ENCODE data around the gene MAFF. TPM values are rescaled to one million over a fixed set of nuclear protein-coding genes. Genes with fewer than 3 reads are reported as not detected.

Gene MAFF
- total and polyA plus RNA-seq, 9 of the 15 experiments (the other 6 are each of a cell fraction or from before 2014, with no cell fraction given), result 0.51 to 8.0 (median 5.4) TPM

DNA sequence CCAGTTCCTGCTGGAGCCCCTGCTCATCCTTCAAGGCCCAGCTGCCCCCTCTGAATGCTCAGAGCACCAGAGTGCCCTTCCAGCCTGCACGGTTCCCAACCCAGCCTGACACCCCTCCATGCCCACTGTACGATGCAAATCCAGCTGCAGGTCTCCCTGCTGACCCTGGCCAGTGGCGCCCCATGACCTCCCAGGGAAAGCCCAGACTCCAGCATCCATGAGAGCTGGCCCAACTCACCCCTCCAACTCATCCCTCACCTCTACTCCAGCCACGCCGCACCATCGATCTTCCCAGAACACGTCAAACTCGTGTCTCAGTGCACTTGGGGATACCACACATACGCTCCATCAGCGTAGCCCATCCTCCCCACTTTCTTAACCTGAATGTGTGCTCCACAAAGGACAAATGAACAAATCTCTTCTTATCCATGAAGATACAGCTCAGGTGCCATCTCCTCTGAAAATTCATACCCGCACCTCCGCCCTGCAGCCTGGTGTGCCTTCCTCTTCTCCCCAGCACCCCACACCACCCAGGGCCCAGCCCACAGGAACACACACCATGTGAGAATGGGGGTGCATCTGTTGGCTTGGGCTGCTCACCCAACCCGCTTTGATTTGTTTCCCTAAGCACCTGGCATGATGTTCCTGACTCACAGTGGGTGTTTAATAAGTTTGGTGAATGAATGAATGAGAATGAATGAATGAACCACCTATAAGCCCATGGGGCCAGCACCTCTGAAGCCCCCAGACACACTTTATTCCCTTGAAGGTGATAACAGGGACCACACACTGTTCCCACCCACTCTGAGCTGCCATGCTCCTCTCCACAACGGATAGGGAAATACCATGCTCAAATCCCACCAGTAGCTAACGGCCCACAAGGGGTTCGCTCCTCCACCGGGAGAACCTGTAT is 26.3 kb upstream of the MAFF start:
- H3K79me2 ChIP-seq (ENCODE audit: control insufficient read depth, insufficient read depth, low read length), result peaks cover 7% of the 10 kb centered on the region; the same call in 1 of the 3 replicates
- 81% methylated on average over 17 of the region's 17 CpGs for WGBS (ENCODE audit: insufficient coverage, low coverage, missing lambda C conversion rate)
- in situ Hi-C loops (cut with MboI), result no loop called here
- ChIA-PET CTCF (ENCODE audit: low intra/inter-chr PET ratio) (no interaction called here), POLR2A (interaction anchor here (0.5 to 3.0 kb wide), 3 partner anchors 9 to 1023 kb away, joined by 4 to 16 read pairs (median 5); no protein-coding TSS in a partner anchor)
- no peaks in the 10 kb centered on the region for H4K20me1 ChIP-seq (replicated peaks; ENCODE audit: control insufficient read depth, insufficient read depth, low read length)
- H3K9me1 ChIP-seq (ENCODE audit: control insufficient read depth, insufficient read depth, low read length), result peaks cover 2% of the 10 kb centered on the region
- peaks cover 22 to 35% of the 10 kb centered on the region in 2 experiments; a peak in 4 of 5 replicates for H3K4me1 ChIP-seq (replicated peaks in 1 of 2; ENCODE audit: control insufficient read depth in 2 of 2, insufficient read depth in 2 of 2, low read length in 2 of 2)
- BruUV-seq (replicated peaks), result no TSS peak
- no peaks in the 10 kb centered on the region for H3K9me3 ChIP-seq (replicated peaks; ENCODE audit: control insufficient read depth, insufficient read depth, low read depth, low read length)
- ATAC-seq, result no peak
- H3K27ac ChIP-seq (ENCODE audit: extremely low read depth, low read depth, low read length), result no peak overlapping the region
- DNase-seq (ENCODE audit: extremely low read depth in 1 of 4, low spot score in 3 of 4), result no peak
- no peak overlapping the region for H3K4me2 ChIP-seq (ENCODE audit: insufficient read depth, low read length)
- H3K9ac ChIP-seq (ENCODE audit: insufficient read depth in 1 of 2, low read depth in 2 of 2, low read length in 2 of 2), result no peak overlapping the region; a peak in 1 of 4 replicates
- no peak for FAIRE-seq
- H3K4me3 ChIP-seq, result no peak overlapping the region
- no peaks in the 10 kb centered on the region for H3K36me3 ChIP-seq (ENCODE audit: control insufficient read depth, insufficient read depth, low read length)
- intact Hi-C loops (cut with micrococcal nuclease), result no loop called here
- H2AFZ ChIP-seq (ENCODE audit: low read depth, low read length), result no peak overlapping the region
- TF ChIP-seq, protein P1, sequence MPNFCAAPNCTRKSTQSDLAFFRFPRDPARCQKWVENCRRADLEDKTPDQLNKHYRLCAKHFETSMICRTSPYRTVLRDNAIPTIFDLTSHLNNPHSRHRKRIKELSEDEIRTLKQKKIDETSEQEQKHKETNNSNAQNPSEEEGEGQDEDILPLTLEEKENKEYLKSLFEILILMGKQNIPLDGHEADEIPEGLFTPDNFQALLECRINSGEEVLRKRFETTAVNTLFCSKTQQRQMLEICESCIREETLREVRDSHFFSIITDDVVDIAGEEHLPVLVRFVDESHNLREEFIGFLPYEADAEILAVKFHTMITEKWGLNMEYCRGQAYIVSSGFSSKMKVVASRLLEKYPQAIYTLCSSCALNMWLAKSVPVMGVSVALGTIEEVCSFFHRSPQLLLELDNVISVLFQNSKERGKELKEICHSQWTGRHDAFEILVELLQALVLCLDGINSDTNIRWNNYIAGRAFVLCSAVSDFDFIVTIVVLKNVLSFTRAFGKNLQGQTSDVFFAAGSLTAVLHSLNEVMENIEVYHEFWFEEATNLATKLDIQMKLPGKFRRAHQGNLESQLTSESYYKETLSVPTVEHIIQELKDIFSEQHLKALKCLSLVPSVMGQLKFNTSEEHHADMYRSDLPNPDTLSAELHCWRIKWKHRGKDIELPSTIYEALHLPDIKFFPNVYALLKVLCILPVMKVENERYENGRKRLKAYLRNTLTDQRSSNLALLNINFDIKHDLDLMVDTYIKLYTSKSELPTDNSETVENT (CRISPR knock-in tag; IDR thresholded peaks at IDR 0.05), result no peak
- TF ChIP-seq BDP1 (IDR thresholded peaks at IDR 0.05; ENCODE audit: insufficient read depth, insufficient read length), result no peak
- TF ChIP-seq ZNF24 (IDR thresholded peaks at IDR 0.05), result peak; percentile 57; the same call in 1 of the 2 replicates
- TF ChIP-seq, protein P2, sequence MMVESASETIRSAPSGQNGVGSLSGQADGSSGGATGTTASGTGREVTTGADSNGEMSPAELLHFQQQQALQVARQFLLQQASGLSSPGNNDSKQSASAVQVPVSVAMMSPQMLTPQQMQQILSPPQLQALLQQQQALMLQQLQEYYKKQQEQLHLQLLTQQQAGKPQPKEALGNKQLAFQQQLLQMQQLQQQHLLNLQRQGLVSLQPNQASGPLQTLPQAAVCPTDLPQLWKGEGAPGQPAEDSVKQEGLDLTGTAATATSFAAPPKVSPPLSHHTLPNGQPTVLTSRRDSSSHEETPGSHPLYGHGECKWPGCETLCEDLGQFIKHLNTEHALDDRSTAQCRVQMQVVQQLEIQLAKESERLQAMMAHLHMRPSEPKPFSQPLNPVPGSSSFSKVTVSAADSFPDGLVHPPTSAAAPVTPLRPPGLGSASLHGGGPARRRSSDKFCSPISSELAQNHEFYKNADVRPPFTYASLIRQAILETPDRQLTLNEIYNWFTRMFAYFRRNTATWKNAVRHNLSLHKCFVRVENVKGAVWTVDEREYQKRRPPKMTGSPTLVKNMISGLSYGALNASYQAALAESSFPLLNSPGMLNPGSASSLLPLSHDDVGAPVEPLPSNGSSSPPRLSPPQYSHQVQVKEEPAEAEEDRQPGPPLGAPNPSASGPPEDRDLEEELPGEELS (CRISPR knock-in tag; IDR thresholded peaks at IDR 0.05; ENCODE audit: borderline replicate concordance), result no peak
- H3K27me3 ChIP-seq (ENCODE audit: control insufficient read depth in 2 of 2, insufficient read depth in 2 of 2, low read length in 2 of 2), result no peaks in the 10 kb centered on the region
